ENCODE results near the gene TINAGL1.
"Not testable (repeated sequence)": the region's sequence is repeated elsewhere in the genome, so short reads cannot be mapped to it uniquely, and the experiment has no call there.

TINAGL1 gene

GRCh38 chr1:31583995-31584868, 7.9 kb downstream of the TINAGL1 start:
- no peak for DNase-seq

- no peak for DNase-seq
These were observed 8.8 kb downstream of the TINAGL1 start for GRCh38 chr1:31584869-31585735.

GRCh38 chr1:31585736-31586365, 9.5 kb downstream of the TINAGL1 start:
- no peak for DNase-seq

GRCh38 chr1:31586376-31587327, 10.3 kb downstream of the TINAGL1 start:
- DNase-seq: no peak

- not testable (repeated sequence) for DNase-seq
These were observed 11.0 kb downstream of the TINAGL1 start for GRCh38 chr1:31587328-31587699.

GRCh38 chr1:31587720-31588423, 11.6 kb downstream of the TINAGL1 start:
- DNase-seq: peak; percentile 46

GRCh38 chr1:31588751-31589515, 12.6 kb downstream of the TINAGL1 start:
- DNase-seq: no peak

GRCh38 chr1:31591425-31592093, 15.2 kb downstream of the TINAGL1 start:
- DNase-seq: no peak

- DNase-seq: no peak
These were observed 15.8 kb downstream of the TINAGL1 start for GRCh38 chr1:31592132-31592531.

- DNase-seq: no peak
These were observed 16.9 kb downstream of the TINAGL1 start for GRCh38 chr1:31593136-31593665.

GRCh38 chr1:31593770-31594632, 17.7 kb downstream of the TINAGL1 start:
- peak; percentile 61 for DNase-seq

- no peak for DNase-seq
These were observed 19.8 kb downstream of the TINAGL1 start for GRCh38 chr1:31595836-31596736.

GRCh38 chr1:31596737-31597097, 20.4 kb downstream of the TINAGL1 start:
- DNase-seq: no peak

- DNase-seq: no peak
These were observed 22.7 kb downstream of the TINAGL1 start for GRCh38 chr1:31598980-31599379.

GRCh38 chr1:31600641-31601040, 24.3 kb downstream of the TINAGL1 start:
- no peak for DNase-seq

- no peak for DNase-seq
These were observed 25.8 kb downstream of the TINAGL1 start for GRCh38 chr1:31602081-31602480.

- DNase-seq: no peak
These were observed 29.7 kb downstream of the TINAGL1 start for GRCh38 chr1:31605908-31606427.

GRCh38 chr1:31607360-31607759, 31.0 kb downstream of the TINAGL1 start:
- DNase-seq: no peak

Measured in stimulated activated CD4-positive, alpha-beta T cell treated with anti-CD3 and anti-CD28 coated beads, Interleukin-12 subunit alpha, Interleukin-12 subunit beta, amount 100 ng/mL, for 4 hours (primary cell).